SKM-1 (cell line): ENCODE measurements around the gene PRLHR.
"Not testable (repeated sequence)": the region's sequence is repeated elsewhere in the genome, so short reads cannot be mapped to it uniquely, and the experiment has no call there.

ENCODE experiments used
- DNase-seq: peaks from one replicate; lab custom pipeline; 2025; ENCODE audit not compliant: unreplicated experiment; lab: John Stamatoyannopoulos, UW

The PRLHR gene

GRCh38 chr10:118595598-118596425 is at the start of gene PRLHR:
TSS of gene PRLHR (minus strand) at chr10:118595648. CDS start at chr10:118595244, 404 bp downstream.
- no peak for DNase-seq

DNA sequence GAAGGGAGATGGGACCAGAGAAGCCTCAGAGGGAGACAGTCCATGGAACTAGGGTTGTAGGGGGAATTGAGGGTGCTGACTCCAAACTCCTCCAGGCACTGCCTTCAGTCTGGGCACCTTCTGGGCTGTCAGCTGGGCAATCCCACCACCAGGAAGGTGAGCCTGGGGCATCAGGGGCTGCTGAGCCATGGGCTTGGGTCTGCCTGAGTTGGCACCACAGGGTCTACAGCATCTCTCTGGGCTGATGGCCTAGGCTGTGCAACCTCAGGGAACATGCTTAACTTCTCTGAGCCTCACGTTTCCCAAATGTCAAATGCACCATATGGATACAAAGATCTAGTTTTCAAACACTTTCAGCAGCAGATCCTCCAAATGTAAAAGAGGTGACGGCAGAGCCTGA is 46.8 kb upstream of the PRLHR start:
- DNase-seq: no peak

DNA sequence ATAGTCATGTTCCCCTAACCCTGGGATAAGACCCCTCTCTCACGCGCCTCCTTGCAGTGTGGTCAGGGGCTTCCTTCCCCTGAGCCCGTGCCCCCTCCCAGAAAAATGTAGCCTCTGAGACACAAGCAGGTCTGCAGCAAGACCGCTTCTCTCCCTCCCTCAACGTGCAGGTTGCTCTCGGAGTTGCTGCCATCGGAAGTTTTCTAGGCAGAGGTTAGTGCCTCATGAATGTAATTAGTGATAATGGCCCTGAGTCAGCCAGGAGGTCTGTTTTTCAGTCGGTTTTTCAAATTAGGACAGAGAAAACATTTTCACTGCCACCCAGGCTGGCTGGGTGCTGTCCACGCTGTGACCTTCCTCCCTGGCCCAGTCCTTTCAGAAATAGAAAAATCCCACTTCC is 43.2 kb upstream of the PRLHR start:
- no peak for DNase-seq

- no peak for DNase-seq
Observed at GRCh38 chr10:118635674-118636402, 40.4 kb upstream of the PRLHR start.

- no peak for DNase-seq
Observed at GRCh38 chr10:118633786-118634185, 38.3 kb upstream of the PRLHR start.

GRCh38 chr10:118629211-118629610 is 33.8 kb upstream of the PRLHR start:
- no peak for DNase-seq

DNA sequence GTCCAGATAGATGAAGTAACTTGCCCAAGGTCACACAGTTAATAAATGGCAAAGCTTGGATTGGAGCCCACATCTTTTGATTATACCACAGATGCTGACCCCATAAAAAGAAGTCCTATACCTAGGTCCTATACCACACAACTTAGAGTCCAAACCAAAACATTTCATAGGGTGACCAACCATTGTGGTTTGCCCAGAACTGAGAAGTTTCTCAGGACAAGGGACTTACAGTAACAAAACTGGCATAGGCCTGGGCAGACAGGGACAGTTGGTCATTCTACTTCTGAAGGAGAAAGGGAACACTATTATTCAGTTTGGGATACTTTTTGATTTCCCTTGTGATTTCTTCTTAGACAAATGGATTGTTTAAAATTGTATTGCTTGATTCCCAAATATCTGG is 32.9 kb upstream of the PRLHR start:
- DNase-seq: no peak

DNA sequence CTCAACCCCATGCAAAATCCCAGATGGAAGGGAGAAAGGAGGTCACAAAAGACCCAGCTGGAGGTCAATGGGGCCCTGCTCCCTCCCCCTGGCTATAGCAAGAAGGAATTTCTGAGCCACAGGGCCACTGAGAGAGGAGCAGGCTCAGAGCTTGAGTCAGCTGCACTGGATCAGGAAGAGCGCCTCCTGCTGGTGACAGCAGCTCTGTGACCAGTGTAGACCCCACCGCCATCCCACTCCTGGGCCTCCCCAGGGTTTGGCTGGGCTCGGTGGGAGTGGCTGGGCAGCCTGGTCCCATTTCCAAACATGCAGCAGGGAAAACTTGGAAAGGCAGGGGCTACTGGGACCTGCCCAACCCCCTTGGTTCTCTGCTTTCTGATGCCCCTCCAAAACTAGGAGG is 31.5 kb upstream of the PRLHR start:
- no peak for DNase-seq

- DNase-seq: no peak
Observed at GRCh38 chr10:118625504-118625903, 30.1 kb upstream of the PRLHR start.

- DNase-seq: no peak
Observed at GRCh38 chr10:118624747-118625146, 29.3 kb upstream of the PRLHR start.

GRCh38 chr10:118621304-118621942 is 26.0 kb upstream of the PRLHR start:
- no peak for DNase-seq

- DNase-seq: not testable (repeated sequence)
Observed at GRCh38 chr10:118613863-118614262, 18.4 kb upstream of the PRLHR start.

GRCh38 chr10:118610577-118610976 is 15.1 kb upstream of the PRLHR start:
- no peak for DNase-seq

GRCh38 chr10:118607768-118608354 is 12.4 kb upstream of the PRLHR start:
- no peak for DNase-seq

DNA sequence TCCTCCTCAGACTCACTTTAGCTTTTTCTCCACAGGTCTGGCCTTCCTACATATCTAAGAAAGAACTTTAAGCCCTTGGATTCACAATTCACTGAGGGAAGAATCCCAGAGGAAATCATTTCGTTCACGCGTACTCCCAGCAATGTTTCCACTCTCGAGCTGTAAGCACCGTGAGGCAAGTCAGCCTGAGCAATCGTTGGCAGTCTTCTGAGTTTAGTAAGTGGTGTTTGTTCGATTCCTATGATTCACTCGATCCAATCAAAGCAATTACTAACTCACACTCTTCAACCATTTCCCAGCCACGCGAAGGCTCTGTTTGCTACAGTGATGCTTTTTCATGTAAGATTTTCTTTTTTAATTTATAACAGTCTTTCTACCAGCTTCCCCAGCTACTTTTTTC is 10.2 kb upstream of the PRLHR start:
- no peak for DNase-seq

DNA sequence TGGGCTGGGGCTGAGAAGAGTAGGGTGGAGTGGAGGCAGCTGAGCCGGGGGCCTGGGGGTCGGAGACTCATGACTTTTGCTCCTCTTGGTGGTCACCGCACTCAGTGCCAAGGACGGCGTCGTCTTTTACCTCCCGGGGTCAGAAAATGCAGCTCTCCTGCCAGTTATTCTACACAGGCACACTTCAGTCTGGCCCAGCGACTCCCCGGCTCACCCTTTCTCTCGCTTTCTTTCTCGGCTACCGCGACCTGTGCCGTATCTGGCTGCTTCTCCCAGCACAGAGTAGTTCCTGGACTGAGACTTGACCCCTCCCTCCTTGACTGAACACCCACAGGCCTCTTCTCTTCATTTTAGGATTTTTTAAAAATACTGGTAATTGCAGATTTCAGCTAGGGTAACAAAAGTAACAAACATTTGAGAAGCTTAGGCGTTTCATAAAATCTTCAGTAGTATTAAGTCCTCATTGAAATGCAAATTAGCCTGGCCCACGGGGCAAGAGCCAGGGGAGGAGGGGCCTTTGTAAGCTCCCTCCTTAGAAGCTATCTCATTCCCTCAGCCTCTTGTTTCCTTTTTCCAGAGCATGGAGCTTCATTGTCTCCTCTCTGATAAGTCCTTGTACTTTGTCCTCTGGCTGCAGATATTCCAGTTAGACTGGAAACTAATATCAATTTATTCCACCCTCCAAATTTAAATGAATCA is 1.1 kb upstream of the PRLHR start:
- DNase-seq: no peak

GRCh38 chr10:118595064-118595420 is 406 bp downstream of the PRLHR start:
- DNase-seq: no peak

DNA sequence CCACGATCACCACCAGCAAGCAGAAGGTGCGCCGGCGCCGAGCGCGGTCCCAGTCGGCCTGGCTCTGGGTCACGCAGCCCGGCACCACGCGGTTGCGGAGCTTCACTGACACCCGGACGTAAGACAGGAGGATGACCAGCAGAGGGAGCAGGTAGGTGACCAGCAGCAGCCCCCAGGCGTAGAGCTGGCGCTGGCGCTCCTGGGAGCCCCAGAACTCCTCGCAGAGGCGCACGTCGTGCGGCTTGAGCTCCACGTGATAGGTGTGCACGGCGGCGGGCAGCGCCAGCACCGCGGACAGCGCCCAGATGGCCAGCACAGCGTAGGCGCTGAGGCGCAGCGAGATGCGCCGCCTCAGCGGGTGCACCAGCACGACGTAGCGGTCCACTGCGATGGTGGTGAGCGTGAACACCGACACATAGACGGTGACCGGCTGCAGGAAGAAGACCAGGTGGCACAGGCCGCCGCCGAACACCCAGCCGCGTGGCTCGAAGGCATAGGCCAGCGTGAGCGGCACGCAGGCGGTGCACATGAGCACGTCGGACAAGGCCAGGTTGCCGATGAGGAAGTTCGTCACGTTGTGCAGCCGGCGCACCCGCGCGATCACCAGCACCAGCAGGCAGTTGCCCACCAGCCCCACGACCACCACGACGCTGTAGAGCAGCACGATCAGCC is 920 bp downstream of the PRLHR start:
- no peak for DNase-seq

GRCh38 chr10:118592675-118593330 is 2.6 kb downstream of the PRLHR start:
- DNase-seq: no peak

DNA sequence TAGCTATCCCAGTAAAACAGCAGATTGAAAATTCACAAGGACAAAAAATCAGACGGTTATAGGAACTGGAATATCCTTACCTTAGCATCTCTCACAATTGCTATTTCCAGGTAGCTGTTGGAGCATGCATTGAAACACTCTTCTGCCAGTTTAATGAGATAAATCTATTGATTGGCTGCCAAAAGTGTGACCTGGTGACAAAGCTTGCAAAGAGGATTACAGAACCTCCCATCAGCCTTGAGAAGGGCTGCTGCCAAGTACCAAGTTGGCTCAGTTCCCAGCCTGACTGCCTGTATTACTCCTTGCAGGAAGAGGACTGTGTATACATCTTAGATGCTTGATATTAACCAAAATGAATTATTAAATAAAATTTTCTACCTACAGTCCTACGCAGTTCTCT is 5.1 kb downstream of the PRLHR start:
- no peak for DNase-seq
